K562 (cell line): ENCODE data around the gene PTCD3. TPM values are rescaled to one million over a fixed set of nuclear protein-coding genes. Genes with fewer than 3 reads are reported as not detected.

Source experiments
- ATAC-seq: fragments of 200-7000 bp; cut with Tn5 transposase; 3 replicates; pipeline ENCODE4 v1.9.1; 2020; ENCODE audit warnings: moderate library complexity
- BruUV-seq: library from RNA; stranded (reverse); fragments of 400-500 nt; replicated peaks from 2 replicates; lab custom pipeline; 2021; lab: Mats Ljungman, UMichigan
- CTCF ChIA-PET: fragments of 300-600 bp; formaldehyde crosslinking; extraction: SDS; loops from one replicate; lab custom pipeline; 2021; ENCODE audit warnings: low intra/inter-chr PET ratio; lab: Yijun Ruan, JAX
- POLR2A ChIA-PET: fragments of 300-600, 350-650 bp; sonication (Branson Sonifier 250); formaldehyde crosslinking; extraction: SDS; loops from one replicate; lab custom pipeline; 2021; ENCODE audit warnings: antibody characterized with exemption, inconsistent platforms; lab: Yijun Ruan, JAX
- DNase-seq, 4 experiments: peaks; one replicate each; pipeline versions ENCODE4 v3.0.0 to v3.0.0-alpha.2; 2011 to 2018; ENCODE audit warnings: low spot score in 3 of 4, mixed read lengths in 3 of 4; ENCODE audit errors: extremely low read depth in 1 of 4
- FAIRE-seq: peaks from 2 replicates; lab custom pipeline; 2011; peaks lifted over from hg19 to GRCh38; lab: Jason Lieb, UNC
- H2AFZ ChIP-seq: 2 replicates; pipeline ENCODE4 v1.6.0; 2011; ENCODE audit warnings: low read depth, low read length, control low read depth, inconsistent platforms
- H3K27ac ChIP-seq: fragments of 200-600 bp; 3 replicates; pipeline ENCODE4 v1.8.0; 2011; ENCODE audit warnings: low read depth, mild to moderate bottlenecking, control low read depth, inconsistent platforms, low read length, moderate library complexity, mixed read lengths; ENCODE audit errors: extremely low read depth
- H3K27me3 ChIP-seq, 2 experiments: fragments of 300-600 bp in 1 of 2; 2 replicates in 1 of 2; 3 replicates in 1 of 2; pipeline versions ENCODE4 v1.6.0 to v1.8.0; 2011; ENCODE audit warnings: inconsistent platforms in 2 of 2, low read length in 2 of 2, mild to moderate bottlenecking in 1 of 2, mixed read lengths in 1 of 2, moderate library complexity in 1 of 2; ENCODE audit not compliant: control insufficient read depth in 2 of 2, insufficient read depth in 2 of 2
- H3K36me3 ChIP-seq: fragments of 300-600 bp; 3 replicates; pipeline ENCODE4 v1.8.0; 2011; ENCODE audit warnings: mild to moderate bottlenecking, low read length, inconsistent platforms; ENCODE audit not compliant: control insufficient read depth, insufficient read depth
- H3K4me1 ChIP-seq, 2 experiments: fragments of 200-600 bp in 1 of 2; replicated peaks in 1 of 2; 2 replicates in 1 of 2; 3 replicates in 1 of 2; pipeline versions ENCODE4 v1.5.1 to v1.8.0; 2011; ENCODE audit warnings: inconsistent platforms in 2 of 2, low read length in 2 of 2, mild to moderate bottlenecking in 1 of 2, mixed read lengths in 1 of 2, moderate library complexity in 1 of 2; ENCODE audit not compliant: control insufficient read depth in 2 of 2, insufficient read depth in 2 of 2
- H3K4me2 ChIP-seq: 2 replicates; pipeline ENCODE4 v1.6.1; 2011; ENCODE audit warnings: low read length, control low read depth, inconsistent platforms, mixed read lengths; ENCODE audit not compliant: insufficient read depth
- H3K4me3 ChIP-seq: fragments of 200-600 bp; sonication (generic), shearing (Covaris generic); 2 replicates; pipeline ENCODE4 v1.5.1; 2016; ENCODE audit warnings: control low read depth, inconsistent platforms
- H3K79me2 ChIP-seq: fragments of 200-600 bp; 3 replicates; pipeline ENCODE4 v1.8.0; 2011; ENCODE audit warnings: low read length, inconsistent platforms; ENCODE audit not compliant: control insufficient read depth, insufficient read depth
- H3K9ac ChIP-seq, 2 experiments: 2 replicates each; pipeline versions ENCODE4 v1.6.0 to v1.6.1; 2011; ENCODE audit warnings: low read depth in 2 of 2, low read length in 2 of 2, control low read depth in 1 of 2, inconsistent platforms in 1 of 2, mild to moderate bottlenecking in 1 of 2, mixed read lengths in 1 of 2; ENCODE audit not compliant: insufficient read depth in 1 of 2
- H3K9me1 ChIP-seq: one replicate; pipeline ENCODE4 v1.6.0; 2011; ENCODE audit warnings: inconsistent platforms, mild to moderate bottlenecking, low read length, moderate library complexity; ENCODE audit not compliant: control insufficient read depth, insufficient read depth
- H3K9me3 ChIP-seq: replicated peaks from 2 replicates; pipeline ENCODE4 v1.5.1; 2011; ENCODE audit warnings: low read depth, low read length, inconsistent platforms; ENCODE audit not compliant: control insufficient read depth, insufficient read depth
- H4K20me1 ChIP-seq: replicated peaks from 2 replicates; pipeline ENCODE4 v1.6.1; 2011; ENCODE audit warnings: low read length, inconsistent platforms, mixed read lengths; ENCODE audit not compliant: control insufficient read depth, insufficient read depth
- ADNP ChIP-seq: fragments of 200-800 bp; sonication (Bioruptor generic); IDR thresholded peaks from 2 replicates; pipeline ENCODE4 v1.6.1; 2016; ENCODE audit warnings: missing genetic modification characterization, missing compliant biosample characterization
- CBX3 ChIP-seq, 2 experiments: IDR thresholded peaks; 1 replicate in 1 of 2; 2 replicates in 1 of 2; pipeline ENCODE4 v1.6.1; 2012; ENCODE audit warnings: inconsistent platforms in 2 of 2, low read length in 2 of 2, borderline replicate concordance in 1 of 2, control low read depth in 1 of 2
- FOXK2 ChIP-seq, 2 experiments: fragments of 450-650 bp; IDR thresholded peaks in 1 of 2; conservative IDR thresholded peaks in 1 of 2; 2 replicates each; pipeline ENCODE4 v1.6.1; 2016; ENCODE audit warnings: low read depth in 2 of 2, mild to moderate bottlenecking in 1 of 2
- FOXO4 ChIP-seq: fragments of 450-650 bp; formaldehyde crosslinking; IDR thresholded peaks from 2 replicates; pipeline ENCODE4 v1.4.0; 2020; ENCODE audit warnings: mild to moderate bottlenecking, moderate library complexity
- GABPA ChIP-seq: fragments of 200-800 bp; sonication (Bioruptor generic); conservative IDR thresholded peaks from 2 replicates; pipeline ENCODE4 v1.6.1; 2016; ENCODE audit warnings: low read depth, missing genetic modification characterization, missing compliant biosample characterization
- JUNB ChIP-seq: fragments of 450-650 bp; formaldehyde crosslinking; conservative IDR thresholded peaks from 2 replicates; pipeline ENCODE4 v1.4.0; 2020; ENCODE audit warnings: mild to moderate bottlenecking
- NONO ChIP-seq, 2 experiments: fragments of 200-400 bp in 1 of 2; fragments of 450-650 bp in 1 of 2; formaldehyde crosslinking in 1 of 2; IDR thresholded peaks; 2 replicates each; pipeline ENCODE4 v1.6.1; 2017; ENCODE audit warnings: low read depth in 2 of 2, mild to moderate bottlenecking in 2 of 2, moderate library complexity in 2 of 2, low read length in 1 of 2
- POLR2A ChIP-seq: fragments of 450-650 bp; conservative IDR thresholded peaks from 2 replicates; pipeline ENCODE4 v1.6.1; 2016
- RBM14 ChIP-seq: fragments of 200-400 bp; formaldehyde crosslinking; IDR thresholded peaks from 2 replicates; pipeline ENCODE4 v1.6.1; 2018; ENCODE audit warnings: low read depth, mild to moderate bottlenecking, low read length, moderate library complexity, borderline replicate concordance; ENCODE audit not compliant: insufficient read depth
- YBX1 ChIP-seq: fragments of 450-650 bp; IDR thresholded peaks from 2 replicates; pipeline ENCODE4 v1.7.1; 2016; ENCODE audit warnings: mild to moderate bottlenecking
- ZKSCAN8 ChIP-seq: fragments of 200-800 bp; sonication (Bioruptor generic); IDR thresholded peaks from 2 replicates; pipeline ENCODE4 v1.6.1; 2016; ENCODE audit warnings: missing genetic modification characterization, missing compliant biosample characterization
- ZNF121 ChIP-seq: sonication (generic); formaldehyde crosslinking; conservative IDR thresholded peaks from 2 replicates; pipeline ENCODE4 v1.8.0; 2022; ENCODE audit warnings: missing genetic modification reagents
- ZNF124 ChIP-seq: sonication (generic); formaldehyde crosslinking; IDR thresholded peaks from 2 replicates; pipeline ENCODE4 v1.8.1; 2022; ENCODE audit warnings: missing genetic modification reagents
- WGBS: fragments of 100-300 bp; shearing (Covaris generic); methylation state at CpG from one replicate; pipeline ENCODE4 v1.1.6; 2016; ENCODE audit warnings: low coverage, mixed read lengths; ENCODE audit not compliant: insufficient coverage; ENCODE audit errors: missing lambda C conversion rate; 5-methylcytosine and 5-hydroxymethylcytosine counted together
- in situ Hi-C: fragments of 300-500 bp; cut with MboI; formaldehyde crosslinking; loops from 4 replicates; pipeline ENCODE4 v1.15.0; 2018; ENCODE audit warnings: inconsistent platforms, mixed read lengths
- intact Hi-C: fragments of 100-400 bp; cut with micrococcal nuclease; formaldehyde crosslinking; loops from 2 replicates; pipeline ENCODE4 v1.14.2; 2022
- polyA plus RNA-seq, 8 experiments: library from polyadenylated mRNA; depleted of rRNA in 4 of 8; stranded (reverse) in 5 of 8; unstranded in 3 of 8; fragments of >200 nt; fragmentation: Nextera tagmentation in 2 of 8; fragmentation: Illumina TruSeq in 1 of 8; extraction: Ambion mirVana in 2 of 8; extraction: Trizol in 1 of 8; gene quantifications; 2 replicates each; pipeline versions ENCODE4 v1.2.1 to v1.2.3, GENCODE V29; 2011 to 2014; ENCODE audit warnings: inconsistent platforms in 1 of 8, missing spikeins in 1 of 8
- total RNA-seq, 7 experiments: library from RNA; depleted of rRNA in 6 of 7; stranded (reverse); fragments of >200 nt in 6 of 7; fragmentation: Illumina TruSeq in 2 of 7; extraction: Trizol in 2 of 7; gene quantifications; 2 replicates each; pipeline versions ENCODE4 v1.2.1 to v1.2.3, GENCODE V29; 2011 to 2021; ENCODE audit warnings: low replicate concordance in 1 of 7

PTCD3 gene
- total and polyA plus RNA-seq, 9 of the 15 experiments (the other 6 are each of a cell fraction or from before 2014, with no cell fraction given), result 65.2 to 241 (median 172) TPM

- Histone ChIP-seq H3K9ac (no peak overlapping the region), H3K4me1 (no peaks in the 10 kb centered on the region), H3K79me2 (no peaks in the 10 kb centered on the region), H3K4me3 (no peak overlapping the region), H3K9me1 (no peaks in the 10 kb centered on the region), H2AFZ (no peak overlapping the region), H3K9me3 (no peaks in the 10 kb centered on the region), H3K27me3 (no peaks in the 10 kb centered on the region), H4K20me1 (no peaks in the 10 kb centered on the region), H3K36me3 (peaks cover 95% of the 10 kb centered on the region), H3K27ac (no peak overlapping the region), H3K4me2 (no peak overlapping the region)
- FAIRE-seq, result no peak
- 97% methylated on average over 7 of the region's 7 CpGs for WGBS
- BruUV-seq, result no TSS peak
- no peak for DNase-seq
- TF ChIP-seq CBX3 (IDR thresholded peaks at IDR 0.05; ENCODE audit: borderline replicate concordance in 1 of 2, low read length in 2 of 2) (no peak), ZNF121 (peak; percentile 30; the same call in 1 of the 2 replicates), POLR2A (0 out of 2 replicates have a peak, but pooled peaks have one; percentile 24)
- in situ Hi-C loops, result no loop called here
- ChIA-PET CTCF (no interaction called here), POLR2A (interaction anchor here (1.0 to 1.7 kb wide), 4 partner anchors 10 to 56 kb away, joined by 3 to 5 read pairs (median 4); partner anchors contain the start of genes IMMT and PTCD3)
- ATAC-seq, result no peak
- intact Hi-C loops, result no loop called here
Measured at GRCh38 chr2:86138736-86139625, 32.9 kb downstream of the PTCD3 start.

GRCh38 chr2:86139981-86140380 is 33.9 kb downstream of the PTCD3 start:
- H3K4me3 ChIP-seq, result no peak overlapping the region
- no peaks in the 10 kb centered on the region for H4K20me1 ChIP-seq
- H3K9me1 ChIP-seq, result no peaks in the 10 kb centered on the region
- H3K79me2 ChIP-seq, result no peaks in the 10 kb centered on the region
- H3K27me3 ChIP-seq, result no peaks in the 10 kb centered on the region
- 96% methylated on average over 4 of the region's 4 CpGs for WGBS
- BruUV-seq, result no TSS peak
- intact Hi-C loops, result no loop called here
- H3K36me3 ChIP-seq, result peaks cover 95% of the 10 kb centered on the region
- no peak overlapping the region for H3K9ac ChIP-seq
- no peak overlapping the region for H3K27ac ChIP-seq
- H3K4me2 ChIP-seq, result no peak overlapping the region
- H3K4me1 ChIP-seq, result no peaks in the 10 kb centered on the region
- in situ Hi-C loops, result no loop called here
- ATAC-seq, result no peak
- no peak for DNase-seq
- POLR2A ChIA-PET, result interaction anchor here (0.7 to 1.0 kb wide), 2 partner anchors 34 to 73 kb away, joined by 3 to 5 read pairs; partner anchors contain the start of gene PTCD3
- no peak for FAIRE-seq
- no peaks in the 10 kb centered on the region for H3K9me3 ChIP-seq
- CTCF ChIA-PET, result interaction anchor here (0.7 kb wide), 1 partner anchor 67 kb away, joined by 3 read pairs; no protein-coding TSS in a partner anchor
- no peak overlapping the region for H2AFZ ChIP-seq
- TF ChIP-seq ADNP (tag) (no peak), ZNF124 (CRISPR knock-in tag) (no peak), ZKSCAN8 (CRISPR knock-in tag) (no peak), RBM14 (no peak), NONO (IDR thresholded peaks at IDR 0.05; ENCODE audit: low read depth in 2 of 2, low read length in 1 of 2) (no peak), JUNB (CRISPR knock-in tag) (no peak), FOXO4 (CRISPR knock-in tag) (no peak), YBX1 (no peak), GABPA (tag) (no peak), FOXK2 (conservative IDR thresholded peaks at IDR 0.05 in 1 of 2, IDR thresholded peaks at IDR 0.05 in 1 of 2; ENCODE audit: low read depth in 2 of 2) (no peak)
